CD14-positive monocyte (primary cell): ENCODE data around the gene TFAP2B. TPM values are rescaled to one million over a fixed set of nuclear protein-coding genes. Genes with fewer than 3 reads are reported as not detected.

ENCODE experiments used
- DNase-seq, 3 donors: peaks; one replicate each; pipeline ENCODE4 v3.0.0-alpha.2; 2011 to 2022
- H2AFZ ChIP-seq: 2 replicates; pipeline ENCODE4 v1.6.0; 2012; ENCODE audit warnings: mild to moderate bottlenecking, low read depth, low read length, inconsistent platforms; ENCODE audit not compliant: insufficient read depth, poor library complexity, severe bottlenecking
- H3K27ac ChIP-seq, 2 donors: 1 replicate in 1 of 2; 2 replicates in 1 of 2; pipeline ENCODE4 v1.5.1; 2012 to 2013; ENCODE audit warnings: low read length in 2 of 2, control low read depth in 1 of 2, inconsistent platforms in 1 of 2, low read depth in 1 of 2, mild to moderate bottlenecking in 1 of 2
- H3K27me3 ChIP-seq, 2 donors: one replicate each; pipeline versions ENCODE4 v1.6.0 to v1.6.1; 2011 to 2013; ENCODE audit warnings: low read length in 2 of 2; ENCODE audit not compliant: control insufficient read depth in 2 of 2, insufficient read depth in 2 of 2
- H3K36me3 ChIP-seq, 2 donors: replicated peaks in 1 of 2; 1 replicate in 1 of 2; 2 replicates in 1 of 2; pipeline versions ENCODE4 v1.5.1 to v1.6.1; 2012 to 2013; ENCODE audit warnings: low read length in 2 of 2, control low read depth in 1 of 2, inconsistent platforms in 1 of 2, mild to moderate bottlenecking in 1 of 2; ENCODE audit not compliant: insufficient read depth in 2 of 2, control insufficient read depth in 1 of 2
- H3K4me1 ChIP-seq, 2 donors: 1 replicate in 1 of 2; 2 replicates in 1 of 2; pipeline versions ENCODE4 v1.5.1 to v1.6.1; 2012 to 2013; ENCODE audit warnings: low read length in 2 of 2, control low read depth in 1 of 2, inconsistent platforms in 1 of 2, mild to moderate bottlenecking in 1 of 2, moderate library complexity in 1 of 2; ENCODE audit not compliant: insufficient read depth in 2 of 2, control insufficient read depth in 1 of 2
- H3K4me2 ChIP-seq: replicated peaks from 2 replicates; pipeline ENCODE3; 2012; ENCODE audit warnings: low read length, moderate library complexity, mild to moderate bottlenecking; ENCODE audit not compliant: poor library complexity, severe bottlenecking; ENCODE audit errors: extremely low read depth
- H3K4me3 ChIP-seq, 3 experiments: fragments of 200-600 bp in 1 of 3; sonication (generic) in 1 of 3; replicated peaks in 1 of 3; 1 replicate in 2 of 3; 2 replicates in 1 of 3; pipeline ENCODE4 v1.5.1; 2011 to 2013; ENCODE audit warnings: low read length in 3 of 3, mild to moderate bottlenecking in 3 of 3, control low read depth in 2 of 3, low read depth in 2 of 3, inconsistent platforms in 1 of 3, moderate library complexity in 1 of 3
- H3K79me2 ChIP-seq: 2 replicates; pipeline ENCODE4 v1.6.0; 2012; ENCODE audit warnings: mild to moderate bottlenecking, control low read depth, inconsistent platforms, low read length, moderate library complexity; ENCODE audit not compliant: insufficient read depth
- H3K9ac ChIP-seq: 2 replicates; pipeline ENCODE4 v1.6.0; 2017; ENCODE audit warnings: low read length, mild to moderate bottlenecking; ENCODE audit not compliant: insufficient read depth, poor library complexity, severe bottlenecking
- H3K9me3 ChIP-seq, 2 donors: replicated peaks in 1 of 2; 1 replicate in 1 of 2; 2 replicates in 1 of 2; pipeline versions ENCODE4 v1.5.1 to v1.6.1; 2012 to 2013; ENCODE audit warnings: low read length in 2 of 2, control low read depth in 1 of 2; ENCODE audit not compliant: control insufficient read depth in 1 of 2, insufficient read depth in 1 of 2
- H4K20me1 ChIP-seq: 2 replicates; pipeline ENCODE4 v1.6.0; 2012; ENCODE audit warnings: mild to moderate bottlenecking, low read length, control low read depth, moderate library complexity; ENCODE audit not compliant: insufficient read depth
- H3K27ac Mint-ChIP-seq, 7 donors: one replicate each; pipeline ENCODE4 v1.8.0; 2020; ENCODE audit warnings: mild to moderate bottlenecking in 7 of 7, mixed read lengths in 7 of 7, moderate library complexity in 6 of 7, inconsistent platforms in 2 of 7
- H3K27me3 Mint-ChIP-seq, 3 donors: one replicate each; pipeline ENCODE4 v1.8.0; 2021 to 2022; ENCODE audit warnings: low read depth in 3 of 3, mild to moderate bottlenecking in 3 of 3, mixed read lengths in 3 of 3, moderate library complexity in 3 of 3, inconsistent platforms in 1 of 3
- H3K36me3 Mint-ChIP-seq, 2 donors: one replicate each; pipeline ENCODE4 v1.8.0; 2020; ENCODE audit warnings: mixed read lengths in 2 of 2, inconsistent platforms in 1 of 2, mild to moderate bottlenecking in 1 of 2
- H3K4me1 Mint-ChIP-seq: one replicate; pipeline ENCODE4 v1.8.0; 2020; ENCODE audit warnings: mild to moderate bottlenecking, mixed read lengths
- H3K4me3 Mint-ChIP-seq, 2 donors: one replicate each; pipeline ENCODE4 v1.8.0; 2020; ENCODE audit warnings: mild to moderate bottlenecking in 2 of 2, mixed read lengths in 2 of 2, moderate library complexity in 1 of 2
- H3K9me3 Mint-ChIP-seq, 7 donors: one replicate each; pipeline ENCODE4 v1.8.0; 2020 to 2022; ENCODE audit warnings: mixed read lengths in 7 of 7, mild to moderate bottlenecking in 6 of 7, moderate library complexity in 6 of 7, inconsistent platforms in 2 of 7
- CTCF ChIP-seq: fragments of 200-600 bp; IDR thresholded peaks from one replicate; pipeline ENCODE4 v1.8.0; 2022; ENCODE audit warnings: antibody characterized with exemption, mild to moderate bottlenecking
- WGBS: methylation state at CpG from one replicate; pipeline ENCODE4 v1.1.5; 2013; ENCODE audit warnings: missing lambda C conversion rate; ENCODE audit not compliant: insufficient coverage; 5-methylcytosine and 5-hydroxymethylcytosine counted together
- intact Hi-C, 2 donors: fragments of 100-400 bp; cut with micrococcal nuclease; formaldehyde crosslinking; loops; one replicate each; pipeline versions ENCODE4 v1.15.0 to v1.15.1; 2023
- polyA plus RNA-seq, 3 donors: library from polyadenylated mRNA; depleted of rRNA in 1 of 3; unstranded in 2 of 3; stranded (reverse) in 1 of 3; fragments of 300-500 nt in 2 of 3; fragments of >200 nt in 1 of 3; fragmentation: Illumina TruSeq in 2 of 3; gene quantifications; 1 replicate in 2 of 3; 2 replicates in 1 of 3; pipeline ENCODE4 v1.2.3, GENCODE V29; 2012 to 2021

TFAP2B gene
- polyA plus RNA-seq, 3 donors: not detected

GRCh38 chr6:50829049-50829448 lies 10.4 kb downstream of the TFAP2B start:
- WGBS: no CpG with 5 or more reads among the region's 2 CpGs
- H3K9me3 Mint-ChIP-seq: peaks cover 0 to 13% (median 7%) of the 10 kb centered on the region in 7 donors
- no peak overlapping the region for H3K9ac ChIP-seq
- no peaks in the 10 kb centered on the region for H3K79me2 ChIP-seq
- DNase-seq: no peak
- H3K4me3 ChIP-seq: no peak overlapping the region
- H3K27ac Mint-ChIP-seq: no peak overlapping the region
- no peak overlapping the region for H3K4me2 ChIP-seq
- H3K4me3 Mint-ChIP-seq: peak overlapping the region in 1 of 2 donors; percentile 54
- intact Hi-C loops: no loop called here
- H3K36me3 Mint-ChIP-seq: no peaks in the 10 kb centered on the region
- no peaks in the 10 kb centered on the region for H4K20me1 ChIP-seq
- H3K27ac ChIP-seq: no peak overlapping the region
- no peaks in the 10 kb centered on the region for H3K4me1 ChIP-seq
- peaks cover 0 to 30% of the 10 kb centered on the region in 2 donors for H3K9me3 ChIP-seq
- no peaks in the 10 kb centered on the region for H3K36me3 ChIP-seq
- H3K4me1 Mint-ChIP-seq: no peaks in the 10 kb centered on the region
- TF ChIP-seq CTCF: no peak
- H2AFZ ChIP-seq: no peak overlapping the region
- H3K27me3 ChIP-seq: peaks cover 91 to 98% of the 10 kb centered on the region in 2 donors
- H3K27me3 Mint-ChIP-seq: peaks cover 62 to 89% (median 78%) of the 10 kb centered on the region in 3 donors

GRCh38 chr6:50829898-50830444 lies 11.3 kb downstream of the TFAP2B start:
- H3K27me3 Mint-ChIP-seq: peaks cover 52 to 84% (median 73%) of the 10 kb centered on the region in 3 donors

More at GRCh38 chr6:50829898-50830444, 11.3 kb downstream of the TFAP2B start:
- DNase-seq: no peak
- no peak overlapping the region for H3K4me2 ChIP-seq
- no peak overlapping the region for H3K27ac ChIP-seq
- peaks cover 0 to 13% (median 4%) of the 10 kb centered on the region in 7 donors for H3K9me3 Mint-ChIP-seq
- peaks cover 91 to 98% of the 10 kb centered on the region in 2 donors for H3K27me3 ChIP-seq
- H2AFZ ChIP-seq: no peak overlapping the region
- H3K4me1 ChIP-seq: no peaks in the 10 kb centered on the region
- no peaks in the 10 kb centered on the region for H4K20me1 ChIP-seq
- H3K4me3 Mint-ChIP-seq: no peak overlapping the region
- no peaks in the 10 kb centered on the region for H3K79me2 ChIP-seq
- H3K36me3 Mint-ChIP-seq: no peaks in the 10 kb centered on the region
- no CpG with 5 or more reads among the region's 3 CpGs for WGBS
- intact Hi-C loops: no loop called here
- no peak overlapping the region for H3K9ac ChIP-seq
- no peak overlapping the region for H3K4me3 ChIP-seq
- no peaks in the 10 kb centered on the region for H3K36me3 ChIP-seq
- H3K27ac Mint-ChIP-seq: no peak overlapping the region
- H3K9me3 ChIP-seq: peaks cover 0 to 26% of the 10 kb centered on the region in 2 donors
- TF ChIP-seq CTCF: no peak
- H3K4me1 Mint-ChIP-seq: no peaks in the 10 kb centered on the region
